NCI-H187 (cell line): Measurements from ENCODE around the gene SV2C.
"Not testable (repeated sequence)": the region's sequence is repeated elsewhere in the genome, so short reads cannot be mapped to it uniquely, and the experiment has no call there.

Source experiments
- DNase-seq, 2 experiments: peaks; one replicate each; lab custom pipeline; 2025; lab: John Stamatoyannopoulos, UW

Gene SV2C

GRCh38 chr5:76298852-76299251, 215.7 kb downstream of the SV2C start:
- DNase-seq, result no peak

- no peak for DNase-seq
Observed at GRCh38 chr5:76299592-76299991, 216.4 kb downstream of the SV2C start.

DNA sequence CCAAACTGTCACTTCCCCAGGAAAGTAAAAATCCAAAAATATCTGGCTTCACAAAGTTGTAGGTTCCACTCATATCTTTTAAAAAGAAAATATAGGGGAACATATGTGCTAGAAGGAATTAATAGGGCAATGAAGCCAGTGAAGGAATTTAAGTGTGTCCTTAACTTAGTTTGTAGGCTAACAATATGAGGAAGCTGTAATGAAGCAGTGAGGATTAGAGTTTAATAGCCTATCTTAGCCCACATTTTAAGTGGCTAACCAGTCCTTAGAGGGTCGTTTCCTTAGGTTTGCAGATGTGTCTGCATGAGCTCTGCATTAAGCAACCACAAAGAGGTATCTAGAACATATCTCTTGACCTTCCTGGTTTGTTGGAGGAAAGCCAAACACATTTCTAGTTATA, 218.7 kb downstream of the SV2C start:
- DNase-seq, result not testable (repeated sequence)

- DNase-seq, result not testable (repeated sequence)
Observed at GRCh38 chr5:76302661-76303060, 219.5 kb downstream of the SV2C start.

DNA sequence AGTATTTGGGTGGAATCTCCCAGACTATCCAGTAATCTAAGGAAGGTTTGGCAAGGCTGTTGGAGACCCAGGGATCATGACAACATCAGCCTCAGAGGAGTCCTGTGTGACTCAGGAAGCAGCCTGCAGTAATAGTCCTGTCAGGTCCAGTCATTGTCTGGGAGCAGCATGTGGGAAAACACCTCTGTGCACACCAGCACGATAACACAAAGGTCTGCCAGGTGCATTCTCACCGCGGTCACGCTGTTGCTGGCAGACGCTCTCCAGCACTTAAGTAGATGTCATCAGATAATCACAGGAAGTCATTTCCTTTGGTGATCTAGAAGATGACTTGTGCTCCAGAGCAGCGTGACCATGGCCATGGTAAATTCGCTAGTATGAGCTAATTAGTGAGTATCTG, 220.7 kb downstream of the SV2C start:
- DNase-seq, result peak; percentile 37 to 55

GRCh38 chr5:76305269-76305668, 222.1 kb downstream of the SV2C start:
- no peak for DNase-seq

- no peak for DNase-seq
Observed at GRCh38 chr5:76305775-76306174, 222.6 kb downstream of the SV2C start.

GRCh38 chr5:76310208-76310607, 227.0 kb downstream of the SV2C start:
- no peak for DNase-seq

DNA sequence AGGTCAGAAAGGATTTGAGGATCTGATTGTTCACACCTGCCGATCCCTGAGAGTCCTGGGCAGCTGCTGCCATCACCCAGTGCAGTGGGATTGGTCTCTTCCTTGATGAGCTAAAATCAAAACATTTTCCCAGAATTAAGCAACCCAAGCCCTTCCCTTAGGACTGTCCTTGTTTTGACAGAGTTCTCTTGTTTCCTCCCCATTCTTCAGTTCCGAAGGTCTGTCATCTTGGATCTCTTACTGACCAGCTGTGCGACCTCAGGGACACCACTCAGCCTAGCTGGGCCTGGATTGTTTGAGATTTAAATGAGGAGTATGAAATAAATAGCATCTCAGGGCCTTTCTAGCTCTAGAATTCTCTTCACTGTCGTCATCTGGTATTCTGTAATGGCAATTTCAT, 229.6 kb downstream of the SV2C start:
- no peak for DNase-seq

- DNase-seq, result no peak
Observed at GRCh38 chr5:76314643-76315042, 231.5 kb downstream of the SV2C start.

DNA sequence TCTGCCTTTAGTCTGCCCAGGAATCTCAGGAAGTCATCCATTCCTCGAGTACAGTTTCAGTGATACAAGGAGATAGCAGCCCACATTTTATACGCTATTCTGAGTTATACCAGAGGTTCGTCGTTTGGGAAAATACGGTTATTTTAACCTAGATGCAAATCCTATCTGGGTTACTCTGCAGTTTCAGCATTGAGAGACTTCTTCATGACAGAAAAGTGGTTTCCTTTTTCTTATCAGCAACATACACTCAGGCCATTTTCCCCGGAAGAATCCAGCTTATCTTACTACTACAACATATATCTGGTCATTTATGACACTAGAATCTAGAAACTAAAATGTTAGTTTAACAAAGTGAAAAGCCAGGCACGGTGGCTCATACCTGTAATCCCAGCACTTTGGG, 236.5 kb downstream of the SV2C start:
- no peak for DNase-seq

GRCh38 chr5:76323494-76323893, 240.3 kb downstream of the SV2C start:
- not testable (repeated sequence) for DNase-seq

DNA sequence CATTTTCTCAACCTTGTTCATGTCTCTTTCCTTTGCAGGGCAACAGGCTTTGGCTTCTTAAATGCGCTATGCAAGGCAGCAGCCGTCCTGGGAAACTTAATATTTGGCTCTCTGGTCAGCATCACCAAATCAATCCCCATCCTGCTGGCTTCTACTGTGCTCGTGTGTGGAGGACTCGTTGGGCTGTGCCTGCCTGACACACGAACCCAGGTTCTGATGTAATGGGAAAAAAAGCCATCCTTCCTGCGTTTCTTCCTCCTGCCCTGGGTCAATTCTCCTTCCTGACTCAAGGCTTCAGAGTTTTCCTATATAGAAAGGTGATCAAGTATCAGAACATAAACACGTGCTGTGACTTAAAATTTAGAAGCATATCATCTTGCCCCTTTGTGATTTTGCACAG, 242.1 kb downstream of the SV2C start:
- DNase-seq, result no peak

GRCh38 chr5:76325876-76326491, 242.8 kb downstream of the SV2C start:
- no peak for DNase-seq

GRCh38 chr5:76326577-76327302, 243.6 kb downstream of the SV2C start:
- DNase-seq, result no peak

- DNase-seq, result no peak
Observed at GRCh38 chr5:76329346-76329745, 246.2 kb downstream of the SV2C start.

- no peak for DNase-seq
Observed at GRCh38 chr5:76331126-76331525, 247.9 kb downstream of the SV2C start.

DNA sequence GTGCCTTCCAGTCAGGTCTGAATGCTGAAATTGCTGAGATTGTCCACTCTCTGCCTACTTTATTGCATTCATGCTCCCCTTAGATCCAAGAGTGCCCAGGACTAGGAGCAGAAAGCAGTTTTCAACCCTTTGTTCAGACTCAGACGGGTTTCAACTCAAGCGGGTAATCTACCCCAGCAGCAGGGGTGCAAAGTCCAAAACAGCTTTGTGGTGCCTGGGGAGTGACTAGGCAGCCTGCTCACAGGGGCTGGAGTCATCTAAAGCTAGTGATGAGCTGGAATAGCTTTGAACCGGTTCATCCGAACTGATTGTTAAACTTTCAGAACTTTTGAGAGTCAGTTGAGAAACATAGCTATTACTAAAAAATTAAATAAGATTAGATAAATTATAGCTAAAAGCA, 248.9 kb downstream of the SV2C start:
- no peak for DNase-seq

DNA sequence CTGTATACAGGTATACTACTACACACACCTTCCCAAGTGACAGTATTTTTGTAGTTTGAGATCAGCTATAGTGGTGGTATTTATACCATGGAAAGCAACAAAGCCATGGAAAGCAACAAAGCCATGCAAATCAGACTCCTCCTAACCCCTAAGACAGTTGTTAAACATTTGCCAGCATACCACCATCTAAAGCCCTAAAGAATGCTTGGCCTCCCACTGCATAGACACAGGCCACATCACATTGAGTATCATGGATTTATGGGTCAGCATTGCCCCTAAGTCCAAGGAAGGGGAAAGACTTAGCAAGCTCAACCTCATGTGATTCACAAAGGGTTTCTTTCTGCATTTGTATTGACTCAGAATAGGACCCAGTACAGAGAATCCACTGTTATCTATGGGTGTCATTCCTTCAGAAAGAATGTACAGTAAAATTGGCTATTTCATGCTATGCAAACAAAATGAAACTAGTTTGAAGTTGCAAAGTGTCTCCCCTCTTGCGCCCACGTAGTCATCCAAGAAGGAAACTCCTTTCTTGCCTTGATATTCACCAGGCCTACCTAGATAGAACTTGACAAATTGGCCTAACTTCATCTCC, 249.5 kb downstream of the SV2C start:
- DNase-seq, result no peak

DNA sequence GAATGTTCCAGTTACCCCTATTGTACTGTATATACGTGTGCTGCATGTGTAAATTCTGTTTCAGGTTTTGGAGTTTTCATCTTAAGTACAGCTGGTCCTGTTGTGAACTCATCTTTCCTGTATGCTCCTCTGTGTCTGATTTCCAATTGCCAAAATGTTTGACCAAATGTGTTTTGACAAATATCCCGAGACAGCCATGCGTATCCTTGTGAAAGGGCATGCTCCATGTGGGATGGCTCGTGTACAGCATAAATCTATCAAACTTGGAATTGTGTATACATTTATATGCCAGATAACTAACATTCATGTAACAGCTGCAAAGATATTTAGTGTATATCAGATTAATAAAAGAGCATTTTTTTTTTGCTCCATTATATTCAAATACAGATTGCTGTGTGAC, 250.4 kb downstream of the SV2C start:
- no peak for DNase-seq

- DNase-seq, result no peak
Observed at GRCh38 chr5:76334574-76334973, 251.4 kb downstream of the SV2C start.

DNA sequence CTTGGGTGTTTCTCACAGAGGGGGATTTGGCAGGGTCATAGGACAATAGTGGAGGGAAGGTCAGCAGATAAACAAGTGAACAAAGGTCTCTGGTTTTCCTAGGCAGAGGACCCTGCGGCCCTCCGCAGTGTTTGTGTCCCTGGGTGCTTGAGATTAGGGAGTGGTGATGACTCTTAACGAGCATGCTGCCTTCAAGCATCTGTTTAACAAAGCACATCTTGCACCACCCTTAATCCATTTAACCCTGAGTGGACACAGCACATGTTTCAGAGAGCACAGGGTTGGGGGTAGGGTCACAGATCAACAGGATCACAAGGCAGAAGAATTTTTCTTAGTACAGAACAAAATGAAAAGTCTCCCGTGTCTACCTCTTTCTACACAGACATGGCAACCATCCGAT, 252.3 kb downstream of the SV2C start:
- not testable (repeated sequence) for DNase-seq

DNA sequence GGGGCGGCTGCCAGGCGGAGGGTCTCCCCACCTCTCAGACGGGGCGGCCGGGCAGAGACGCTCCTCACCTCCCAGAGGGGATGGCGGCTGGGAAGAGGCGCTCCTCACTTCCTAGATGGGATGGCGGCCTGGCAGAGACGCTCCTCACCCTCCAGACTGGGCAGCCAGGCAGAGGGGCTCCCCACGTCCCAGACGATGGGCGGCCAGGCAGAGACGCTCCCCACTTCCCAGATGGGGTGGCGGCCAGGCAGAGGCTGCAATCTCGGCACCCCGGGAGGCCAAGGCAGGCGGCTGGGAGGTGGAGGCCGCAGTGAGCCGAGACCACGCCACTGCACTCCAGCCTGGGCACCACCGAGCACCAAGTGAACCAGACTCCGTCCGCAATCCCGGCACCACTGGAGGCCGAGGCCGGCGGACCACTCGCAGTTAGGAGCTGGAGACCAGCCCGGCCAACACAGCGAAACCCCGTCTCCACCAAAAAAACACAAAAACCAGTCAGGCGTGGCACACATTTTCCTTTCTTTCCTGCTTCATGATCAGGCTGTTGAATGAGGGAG, 253.1 kb downstream of the SV2C start:
- not testable (repeated sequence) for DNase-seq
